C4-2B (cell line): Measurements from ENCODE around the gene LRRIQ4.

Experiments
- ZFX ChIP-seq: fragments of 450-650 bp; IDR thresholded peaks from 2 replicates; pipeline ENCODE4 v1.6.1; 2017
- TF ChIP-seq, protein P1 (sequence below): fragments of 450-650 bp; conservative IDR thresholded peaks from 2 replicates; pipeline ENCODE4 v1.5.1; 2017; ENCODE audit warnings: mild to moderate bottlenecking

DNA sequence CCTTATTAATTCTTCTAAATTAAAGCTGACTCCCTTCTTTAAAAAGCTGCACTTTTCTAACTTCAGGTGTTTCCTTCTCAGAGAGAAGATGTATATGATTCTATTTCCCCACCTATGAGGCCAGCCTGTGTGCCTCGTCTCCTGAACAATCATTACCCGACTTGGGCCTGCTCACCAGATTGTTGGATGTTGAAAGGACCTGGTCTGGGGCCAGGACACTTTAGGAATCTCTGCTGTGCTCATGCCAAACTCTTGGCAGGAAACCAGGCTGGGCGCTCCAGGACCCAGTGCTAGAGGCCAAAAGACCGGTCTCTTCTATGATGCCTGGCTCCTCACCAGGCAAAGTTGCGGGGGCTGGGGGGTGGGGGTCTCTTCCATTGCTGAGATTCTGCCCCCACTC lies 74.0 kb downstream of the LRRIQ4 start:
- TF ChIP-seq, protein P1, sequence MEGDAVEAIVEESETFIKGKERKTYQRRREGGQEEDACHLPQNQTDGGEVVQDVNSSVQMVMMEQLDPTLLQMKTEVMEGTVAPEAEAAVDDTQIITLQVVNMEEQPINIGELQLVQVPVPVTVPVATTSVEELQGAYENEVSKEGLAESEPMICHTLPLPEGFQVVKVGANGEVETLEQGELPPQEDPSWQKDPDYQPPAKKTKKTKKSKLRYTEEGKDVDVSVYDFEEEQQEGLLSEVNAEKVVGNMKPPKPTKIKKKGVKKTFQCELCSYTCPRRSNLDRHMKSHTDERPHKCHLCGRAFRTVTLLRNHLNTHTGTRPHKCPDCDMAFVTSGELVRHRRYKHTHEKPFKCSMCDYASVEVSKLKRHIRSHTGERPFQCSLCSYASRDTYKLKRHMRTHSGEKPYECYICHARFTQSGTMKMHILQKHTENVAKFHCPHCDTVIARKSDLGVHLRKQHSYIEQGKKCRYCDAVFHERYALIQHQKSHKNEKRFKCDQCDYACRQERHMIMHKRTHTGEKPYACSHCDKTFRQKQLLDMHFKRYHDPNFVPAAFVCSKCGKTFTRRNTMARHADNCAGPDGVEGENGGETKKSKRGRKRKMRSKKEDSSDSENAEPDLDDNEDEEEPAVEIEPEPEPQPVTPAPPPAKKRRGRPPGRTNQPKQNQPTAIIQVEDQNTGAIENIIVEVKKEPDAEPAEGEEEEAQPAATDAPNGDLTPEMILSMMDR: no peak
- no peak for TF ChIP-seq ZFX
